Measurements from ENCODE around the gene FHDC1. TPM values are rescaled to one million over a fixed set of nuclear protein-coding genes. Genes with fewer than 3 reads are reported as not detected.

Gene FHDC1
- total RNA-seq, 1 donor from 2014 or later, result 0.27 TPM

GRCh38 chr4:153022241-153022715 lies 86.2 kb downstream of the FHDC1 start:
- intact Hi-C loops (cut with DNase I), result no loop called here
- DNase-seq (ENCODE audit: missing footprints) (no peak), ATAC-seq (no peak)

- ATAC-seq, result no peak
- no peak for DNase-seq (ENCODE audit: missing footprints)
Observed at GRCh38 chr4:153023139-153023538, 87.0 kb downstream of the FHDC1 start.

GRCh38 chr4:153023692-153024394 lies 87.7 kb downstream of the FHDC1 start:
- intact Hi-C loops (cut with DNase I), result no loop called here
- no peak for ATAC-seq

More at GRCh38 chr4:153023139-153023538, 87.0 kb downstream of the FHDC1 start:
- intact Hi-C loops (cut with DNase I), result no loop called here

GRCh38 chr4:153024466-153024865 lies 88.3 kb downstream of the FHDC1 start:
- DNase-seq (ENCODE audit: missing footprints), result no peak
- intact Hi-C loops (cut with DNase I), result no loop called here
- no peak for ATAC-seq

More at GRCh38 chr4:153023692-153024394, 87.7 kb downstream of the FHDC1 start:
- DNase-seq (ENCODE audit: missing footprints), result no peak

DNA sequence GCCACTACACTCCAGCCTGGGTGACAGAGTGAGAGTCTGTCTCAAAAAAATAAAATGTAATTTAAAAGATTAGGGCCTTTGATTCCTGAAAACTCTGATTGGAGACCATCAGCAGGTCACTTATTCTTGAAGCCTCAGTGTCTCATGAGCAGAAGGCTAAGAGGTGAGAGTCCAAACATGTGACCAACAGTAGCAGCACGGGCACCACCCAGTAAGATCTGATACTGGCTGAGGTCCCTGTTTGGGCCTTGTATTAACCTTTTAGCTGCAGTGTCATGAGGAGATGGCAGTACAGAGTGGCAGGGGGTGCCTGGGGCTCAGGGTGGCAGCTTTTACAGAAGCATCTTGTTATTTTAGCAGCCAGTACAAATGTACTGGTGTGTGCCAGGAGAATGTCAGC lies 89.3 kb downstream of the FHDC1 start:
- intact Hi-C loops (cut with DNase I), result no loop called here
- no peak for ATAC-seq
- no peak for DNase-seq (ENCODE audit: missing footprints)

GRCh38 chr4:153026591-153027346 lies 90.6 kb downstream of the FHDC1 start:
- ATAC-seq (no peak), DNase-seq (ENCODE audit: missing footprints) (no peak)
- intact Hi-C loops (cut with DNase I), result no loop called here

GRCh38 chr4:153027866-153028265 lies 91.7 kb downstream of the FHDC1 start:
- DNase-seq (ENCODE audit: missing footprints), result no peak
- intact Hi-C loops (cut with DNase I), result no loop called here

DNA sequence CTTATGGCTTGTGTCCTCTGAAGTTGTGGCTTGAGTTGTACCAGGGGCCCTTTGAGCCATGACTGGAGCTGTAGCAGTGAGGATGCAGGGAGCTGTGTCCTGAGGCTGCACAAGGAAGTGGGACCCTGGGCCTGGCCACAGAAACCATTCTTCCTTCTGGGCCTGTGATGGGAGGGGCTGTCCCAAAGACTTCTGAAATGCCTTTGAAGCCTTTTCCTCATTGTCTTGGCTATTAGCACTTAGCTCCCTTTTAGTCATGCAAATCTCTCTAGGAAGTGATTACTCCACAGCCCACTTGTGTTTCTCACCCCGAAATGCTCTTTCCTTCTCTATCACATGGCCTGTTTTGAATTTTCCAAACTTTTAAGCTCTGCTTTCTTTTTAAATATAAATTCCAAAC lies 92.4 kb downstream of the FHDC1 start:
- ATAC-seq (no peak), DNase-seq (ENCODE audit: missing footprints) (no peak)
- intact Hi-C loops (cut with DNase I), result no loop called here

More at GRCh38 chr4:153027866-153028265, 91.7 kb downstream of the FHDC1 start:
- ATAC-seq, result no peak

Other genes starting within 250 kb of the FHDC1 start
- not detected for gene TIGD4, start 156.6 kb upstream of the FHDC1 start, total RNA-seq
- gene ARFIP1, start 156.4 kb upstream of the FHDC1 start, total RNA-seq, result 13.4 TPM

Measured in Right ventricle myocardium inferior (tissue), 1 donor.